Breast epithelium (tissue), 3 donors: ENCODE data around the gene FAM120A.

ENCODE experiments used
- CTCF ChIP-seq, 3 donors: fragments of 450-650 bp; IDR thresholded peaks; one replicate each; pipeline ENCODE4 v1.5.1; 2016 to 2017; ENCODE audit warnings: antibody characterized with exemption in 3 of 3, mild to moderate bottlenecking in 3 of 3, moderate library complexity in 3 of 3
- POLR2A ChIP-seq: fragments of 450-650 bp; IDR thresholded peaks from one replicate; pipeline ENCODE4 v1.6.1; 2016; ENCODE audit warnings: antibody characterized with exemption, mild to moderate bottlenecking, moderate library complexity

- TF ChIP-seq CTCF (IDR thresholded peaks at IDR 0.05) (no peak), POLR2A (no peak)
Measured at GRCh38 chr9:93610206-93610605, 158.7 kb downstream of the FAM120A start.
